GM12891 (cell line): ENCODE data around the gene ITGA7.

Source experiments
- POLR2A ChIP-seq: IDR thresholded peaks from 2 replicates; pipeline ENCODE4 v1.6.1; 2011; ENCODE audit warnings: low read depth, low read length, control low read depth
- POLR2AphosphoS5 ChIP-seq: IDR thresholded peaks from 2 replicates; pipeline ENCODE4 v1.6.1; 2011; ENCODE audit warnings: low read depth, low read length, control low read depth
- SPI1 ChIP-seq: IDR thresholded peaks from 2 replicates; pipeline ENCODE4 v1.6.1; 2011; ENCODE audit warnings: low read depth, low read length, control low read depth
- TAF1 ChIP-seq: IDR thresholded peaks from 2 replicates; pipeline ENCODE4 v1.6.1; 2011; ENCODE audit warnings: low read depth, low read length, control low read depth

GRCh38 chr12:55708695-55709233, 1.1 kb upstream of the ITGA7 start:
- TF ChIP-seq POLR2AphosphoS5, result no peak
- TF ChIP-seq SPI1, result peak; percentile 67
- TF ChIP-seq POLR2A, result no peak
- no peak for TF ChIP-seq TAF1
